Measurements from ENCODE around the gene TMEM141. TPM values are rescaled to one million over a fixed set of nuclear protein-coding genes. Genes with fewer than 3 reads are reported as not detected.
"Not testable (repeated sequence)": the region's sequence is repeated elsewhere in the genome, so short reads cannot be mapped to it uniquely, and the experiment has no call there.

Gene TMEM141
- total RNA-seq, 4 donors from 2014 or later: 43.1 to 88.1 (median 70.9) TPM

DNA sequence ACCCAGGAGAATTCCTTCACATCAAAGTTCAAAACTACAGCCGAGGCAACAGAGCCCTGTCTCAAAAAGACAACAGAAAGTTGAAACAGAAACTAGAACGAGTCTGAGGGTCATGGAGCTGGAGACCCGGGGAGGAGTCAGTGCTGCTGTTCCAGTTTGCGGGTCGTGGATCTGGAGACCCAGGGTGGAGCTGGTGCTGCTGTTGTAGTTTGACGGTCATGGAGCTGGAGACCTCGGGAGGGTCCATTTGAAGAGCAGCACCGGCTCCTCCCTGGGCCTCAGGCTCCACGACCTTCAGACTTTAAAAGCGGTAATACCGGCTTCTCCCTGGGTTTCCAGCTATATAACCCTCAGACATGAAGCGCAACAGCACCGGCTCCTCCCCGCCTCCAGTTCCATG lies 13.8 kb upstream of the TMEM141 start:
- DNase-seq (ENCODE audit: low spot score) (no peak), ATAC-seq (ENCODE audit: low FRiP score) (no peak)
- TF ChIP-seq, protein P1, sequence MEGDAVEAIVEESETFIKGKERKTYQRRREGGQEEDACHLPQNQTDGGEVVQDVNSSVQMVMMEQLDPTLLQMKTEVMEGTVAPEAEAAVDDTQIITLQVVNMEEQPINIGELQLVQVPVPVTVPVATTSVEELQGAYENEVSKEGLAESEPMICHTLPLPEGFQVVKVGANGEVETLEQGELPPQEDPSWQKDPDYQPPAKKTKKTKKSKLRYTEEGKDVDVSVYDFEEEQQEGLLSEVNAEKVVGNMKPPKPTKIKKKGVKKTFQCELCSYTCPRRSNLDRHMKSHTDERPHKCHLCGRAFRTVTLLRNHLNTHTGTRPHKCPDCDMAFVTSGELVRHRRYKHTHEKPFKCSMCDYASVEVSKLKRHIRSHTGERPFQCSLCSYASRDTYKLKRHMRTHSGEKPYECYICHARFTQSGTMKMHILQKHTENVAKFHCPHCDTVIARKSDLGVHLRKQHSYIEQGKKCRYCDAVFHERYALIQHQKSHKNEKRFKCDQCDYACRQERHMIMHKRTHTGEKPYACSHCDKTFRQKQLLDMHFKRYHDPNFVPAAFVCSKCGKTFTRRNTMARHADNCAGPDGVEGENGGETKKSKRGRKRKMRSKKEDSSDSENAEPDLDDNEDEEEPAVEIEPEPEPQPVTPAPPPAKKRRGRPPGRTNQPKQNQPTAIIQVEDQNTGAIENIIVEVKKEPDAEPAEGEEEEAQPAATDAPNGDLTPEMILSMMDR (IDR thresholded peaks at IDR 0.05): no peak

DNA sequence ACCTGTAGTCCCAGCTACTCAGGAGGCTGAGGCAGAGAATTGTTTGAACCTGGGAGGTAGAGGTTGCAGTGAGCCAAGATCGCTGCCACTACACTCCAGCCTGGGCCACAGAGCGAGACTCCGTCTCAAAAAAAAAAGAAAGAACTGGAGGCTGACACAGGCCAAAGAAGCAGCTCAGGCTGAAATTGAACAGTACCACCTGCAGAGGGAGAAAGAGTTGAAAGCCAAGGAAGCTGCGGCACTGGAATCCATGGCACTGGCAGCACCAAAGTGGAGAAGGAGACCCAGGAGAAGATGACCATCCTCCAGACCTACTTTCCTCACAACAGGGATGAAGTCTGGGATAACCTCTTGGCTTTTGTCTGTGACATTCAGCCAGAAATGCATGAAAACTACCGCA lies 11.3 kb upstream of the TMEM141 start:
- TF ChIP-seq, protein P1 (IDR thresholded peaks at IDR 0.05): no peak
- DNase-seq (ENCODE audit: low spot score): no peak

DNA sequence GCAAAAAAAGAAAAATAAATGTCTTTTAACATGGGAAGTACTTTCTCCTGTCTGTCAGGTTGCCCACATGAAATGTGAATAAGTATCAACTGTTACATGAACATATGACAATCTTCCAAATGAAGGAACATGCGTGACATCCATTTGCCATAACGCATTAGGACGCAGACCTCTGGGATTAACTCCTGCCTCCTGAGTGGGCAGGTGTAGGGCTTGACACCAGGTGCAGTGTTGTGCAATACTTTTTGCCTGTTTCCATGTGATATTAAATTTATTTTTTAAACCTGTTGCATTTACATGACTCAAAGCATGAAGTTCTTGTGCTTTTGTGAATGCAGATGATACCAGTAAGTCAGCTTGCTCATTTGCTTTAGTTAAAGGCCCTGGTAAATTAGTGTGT lies 8.7 kb upstream of the TMEM141 start:
- ATAC-seq (ENCODE audit: low FRiP score): no peak
- TF ChIP-seq, protein P1 (IDR thresholded peaks at IDR 0.05): no peak
- DNase-seq (ENCODE audit: low spot score): no peak

More for the DNA sequence above, 11.3 kb upstream of the TMEM141 start:
- ATAC-seq (ENCODE audit: low FRiP score): no peak

DNA sequence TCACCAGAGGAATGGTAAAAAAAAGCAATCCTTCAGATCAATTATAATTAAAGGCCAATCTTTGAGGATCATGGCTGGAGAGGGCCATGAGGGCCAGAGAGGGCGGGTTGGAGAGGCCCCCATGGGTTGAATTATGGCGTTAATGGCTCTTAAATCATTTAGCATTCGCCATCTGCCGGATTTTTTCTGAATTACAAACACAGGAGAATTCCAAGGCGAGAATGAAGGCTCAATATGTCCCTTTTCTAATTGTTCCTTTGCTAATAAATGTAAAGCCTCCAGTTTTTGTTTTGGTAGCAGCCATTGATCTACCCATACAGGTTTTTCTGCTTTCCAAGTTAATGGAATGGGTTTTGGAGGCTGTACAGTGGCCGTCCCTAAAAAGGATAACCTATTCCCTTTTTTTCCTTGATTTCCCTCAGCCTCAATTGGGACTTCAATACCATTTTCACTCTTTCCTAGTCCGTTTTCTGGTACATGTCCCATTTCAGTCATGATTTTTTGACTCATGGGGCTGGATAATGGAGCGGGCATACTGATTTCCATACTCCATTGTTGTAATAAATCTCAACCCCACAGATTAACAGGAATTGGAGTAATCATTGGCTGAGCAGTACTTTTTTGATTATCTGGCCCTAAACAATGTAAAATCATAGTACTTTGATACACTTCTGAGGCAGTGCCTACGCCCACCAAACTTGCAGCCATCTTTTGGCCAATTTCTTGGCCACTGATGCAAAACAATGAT lies 6.7 kb upstream of the TMEM141 start:
- TF ChIP-seq, protein P1 (IDR thresholded peaks at IDR 0.05): no peak
- DNase-seq (ENCODE audit: low spot score) (no peak), ATAC-seq (ENCODE audit: low FRiP score) (no peak)

DNA sequence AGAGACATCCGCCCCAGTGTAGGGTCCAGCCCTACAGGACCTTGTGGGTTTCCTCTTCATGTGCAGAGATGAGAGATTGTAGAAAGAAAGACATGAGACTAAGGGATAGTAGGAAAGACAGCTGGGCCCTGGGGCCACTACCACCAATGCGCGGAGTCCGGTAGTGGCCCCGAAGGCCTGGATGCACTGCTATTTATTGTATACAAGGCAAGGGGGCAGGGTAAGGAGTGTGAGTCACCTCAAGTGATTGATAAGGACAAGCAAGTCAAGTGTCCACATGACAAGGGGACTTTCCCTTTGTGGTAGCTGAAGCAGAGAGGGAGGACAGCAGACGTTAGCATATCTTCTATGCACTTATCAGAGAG lies 6.2 kb upstream of the TMEM141 start:
- DNase-seq (ENCODE audit: low spot score) (no peak), ATAC-seq (ENCODE audit: low FRiP score) (no peak)
- TF ChIP-seq, protein P1 (IDR thresholded peaks at IDR 0.05): no peak

DNA sequence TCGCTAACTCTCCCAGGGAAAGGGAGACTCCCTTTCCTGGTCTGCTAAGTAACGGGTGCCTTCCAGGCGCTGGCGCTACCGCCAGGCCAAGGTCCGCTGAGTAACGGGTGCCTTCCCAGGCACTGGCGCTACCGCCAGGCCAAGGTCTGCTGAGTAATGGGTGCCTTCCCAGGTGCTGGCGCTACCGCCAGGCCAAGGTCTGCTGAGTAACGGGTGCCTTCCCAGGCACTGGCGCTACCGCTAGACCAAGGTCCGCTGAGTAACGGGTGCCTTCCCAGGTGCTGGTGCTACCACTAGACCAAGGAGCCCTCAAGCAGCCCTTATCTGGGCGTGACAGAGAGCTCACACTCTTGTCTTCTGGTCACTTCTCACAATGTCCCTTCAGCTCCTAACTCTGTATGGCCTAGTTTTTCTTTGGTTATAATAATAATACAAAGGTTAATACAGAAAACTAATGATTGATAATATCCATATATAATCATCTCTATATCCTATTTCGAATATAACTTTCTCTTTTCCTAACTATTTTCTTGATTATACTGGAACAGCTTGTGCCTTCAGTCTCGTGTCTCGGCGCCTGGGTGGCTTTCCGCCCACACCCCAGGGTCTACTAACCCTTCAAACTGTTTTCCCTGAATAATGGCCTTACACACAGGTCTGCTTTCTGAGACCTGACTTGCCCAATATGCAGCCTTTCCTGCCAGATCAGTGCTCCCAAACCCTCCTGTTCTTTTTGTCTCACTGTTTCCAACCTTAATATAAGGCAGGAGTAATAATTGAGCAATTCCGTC lies 5.4 kb upstream of the TMEM141 start:
- DNase-seq (ENCODE audit: low spot score); ATAC-seq (ENCODE audit: low FRiP score): not testable (repeated sequence)

DNA sequence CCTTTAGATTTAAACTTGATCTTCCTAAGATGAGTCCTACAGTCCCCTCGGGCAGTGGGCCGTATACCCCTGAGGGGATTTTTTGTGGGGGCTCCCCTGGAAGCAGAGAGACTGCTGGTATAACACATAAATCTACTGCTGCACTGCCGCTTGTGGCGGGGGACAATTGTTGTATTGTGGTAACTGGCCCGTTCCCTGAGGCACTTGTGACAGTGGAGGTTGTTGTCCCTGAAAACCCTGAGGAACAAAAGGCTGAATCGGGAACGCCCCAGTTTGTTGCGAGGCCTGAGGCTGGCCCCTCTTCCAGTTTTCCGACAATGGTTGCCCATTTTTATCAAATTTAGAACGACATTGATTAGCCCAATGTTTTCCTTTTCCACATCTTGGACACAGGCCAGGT lies 4.7 kb upstream of the TMEM141 start:
- DNase-seq (ENCODE audit: low spot score) (no peak), ATAC-seq (ENCODE audit: low FRiP score) (no peak)
- TF ChIP-seq, protein P1 (IDR thresholded peaks at IDR 0.05): no peak

DNA sequence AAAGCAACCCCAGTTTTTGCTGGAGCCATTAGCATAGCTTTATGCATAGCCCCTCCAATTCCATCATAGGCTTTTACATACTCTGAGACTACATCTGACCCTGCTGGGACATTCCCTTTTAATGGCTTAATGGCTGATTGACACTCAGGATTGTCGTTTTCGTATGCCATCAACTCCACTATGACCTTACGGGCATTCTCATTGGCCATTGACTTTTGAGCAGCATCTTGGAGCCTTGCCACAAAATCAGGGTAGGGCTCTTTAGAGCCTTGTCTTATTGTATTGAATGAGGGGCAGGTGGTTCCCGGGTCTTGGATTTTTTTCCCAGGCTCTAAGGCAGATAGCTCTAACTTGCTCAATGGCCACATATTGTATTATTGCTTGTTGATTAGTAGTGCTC lies 4.2 kb upstream of the TMEM141 start:
- ATAC-seq (ENCODE audit: low FRiP score); DNase-seq (ENCODE audit: low spot score): not testable (repeated sequence)

Measured in omental fat pad (tissue), 4 donors.